ENCODE data around the gene SORCS2. TPM values are rescaled to one million over a fixed set of nuclear protein-coding genes. Genes with fewer than 3 reads are reported as not detected.

Gene SORCS2
- total and polyA plus RNA-seq, 2 of the 8 experiments (the other 6 are each of a cell fraction or from before 2014, with no cell fraction given) = 0.36 to 1.8 TPM

- no peak overlapping the region for H2BK5ac ChIP-seq (ENCODE audit: low read depth, low read length)
- DNase-seq (ENCODE audit: low read depth in 1 of 2, low spot score in 2 of 2) (no peak), FAIRE-seq (no peak)
- no peak overlapping the region for H3K23ac ChIP-seq (ENCODE audit: insufficient read length)
- H3K27ac ChIP-seq (ENCODE audit: low read depth, low read length) = no peak overlapping the region
- no peak overlapping the region for H4K8ac ChIP-seq (ENCODE audit: extremely low read depth, insufficient read depth, low read length)
- 93% methylated on average over 4 of the region's 4 CpGs; no CpG with 5 or more reads in 1 of the 2 experiments for WGBS, 2 experiments (ENCODE audit: extremely low coverage in 1 of 2, insufficient coverage in 1 of 2, insufficient read length in 1 of 2, insufficient replicate concordance in 2 of 2, low coverage in 1 of 2, low lambda C conversion rate in 2 of 2, missing lambda C conversion rate in 1 of 2)
- no peak overlapping the region for H4K5ac ChIP-seq (ENCODE audit: insufficient read length, low read depth, low read length)
- H2BK15ac ChIP-seq (ENCODE audit: low read length) = no peak overlapping the region
- H4K91ac ChIP-seq (replicated peaks; ENCODE audit: insufficient read length, low read length) = no peak overlapping the region
- H3K18ac ChIP-seq (ENCODE audit: extremely low read depth, low read length) = no peak overlapping the region
- H2BK12ac ChIP-seq (ENCODE audit: low read depth, low read length) = no peak overlapping the region
- no peak overlapping the region for H2BK20ac ChIP-seq (ENCODE audit: low read length)
- H2BK120ac ChIP-seq (replicated peaks; ENCODE audit: low read depth, low read length) = no peak overlapping the region
- H3K36me3 ChIP-seq (ENCODE audit: control insufficient read depth in 2 of 4, insufficient read depth in 4 of 4, low read length in 3 of 4) = no peaks in the 10 kb centered on the region
- H3K56ac ChIP-seq (replicated peaks; ENCODE audit: insufficient read length, low read depth, low read length) = no peak overlapping the region
- H3K9ac ChIP-seq (replicated peaks in 1 of 4; ENCODE audit: extremely low read depth in 1 of 4, low read depth in 3 of 4, low read length in 3 of 4) = no peak overlapping the region
- no peak overlapping the region for H2AFZ ChIP-seq (ENCODE audit: low read length)
- H4K20me1 ChIP-seq (replicated peaks in 1 of 2; ENCODE audit: control insufficient read depth in 1 of 2, insufficient read depth in 2 of 2, low read length in 2 of 2) = no peaks in the 10 kb centered on the region
- no peak overlapping the region for H3K4me3 ChIP-seq (ENCODE audit: extremely low read depth in 1 of 4, insufficient read depth in 2 of 4, low read depth in 3 of 4, low read length in 4 of 4)
- no peaks in the 10 kb centered on the region for H3K27me3 ChIP-seq (replicated peaks in 1 of 4; ENCODE audit: control insufficient read depth in 3 of 4, extremely low read depth in 1 of 4, insufficient read depth in 3 of 4, low read length in 3 of 4)
- no peak overlapping the region for H3K4me2 ChIP-seq (ENCODE audit: insufficient read depth in 1 of 2, low read depth in 2 of 2, low read length in 2 of 2)
- H3K14ac ChIP-seq (ENCODE audit: insufficient read length) = no peak overlapping the region
- H2AK5ac ChIP-seq (ENCODE audit: low read depth, low read length) = no peak overlapping the region
- POLR2A ChIA-PET (ENCODE audit: partially characterized antibody) = no interaction called here
- no peaks in the 10 kb centered on the region for H3K23me2 ChIP-seq (ENCODE audit: low read depth, low read length)
- H3K4me1 ChIP-seq (replicated peaks in 1 of 4; ENCODE audit: control insufficient read depth in 3 of 4, insufficient read depth in 4 of 4, low read length in 3 of 4) = peaks cover 0 to 5% (median 0%) of the 10 kb centered on the region in 4 experiments; a peak in 2 of 7 replicates
- CTCF ChIA-PET (ENCODE audit: partially characterized antibody) = interaction anchor here (0.9 to 1.2 kb wide), 4 partner anchors 9 to 392 kb away, joined by 3 to 4 read pairs (median 3); no protein-coding TSS in a partner anchor
- H3K4ac ChIP-seq (replicated peaks; ENCODE audit: insufficient read length, low read depth, low read length) = no peak overlapping the region
- no peaks in the 10 kb centered on the region for H3K79me2 ChIP-seq (ENCODE audit: control insufficient read depth in 1 of 2, insufficient read depth in 2 of 2, low read length in 2 of 2)
- H3K9me3 ChIP-seq (ENCODE audit: insufficient read depth in 2 of 2, low read depth in 1 of 2, low read length in 1 of 2) = peaks cover 2 to 3% of the 10 kb centered on the region in 2 experiments; a peak in 2 of 4 replicates
- no peaks in the 10 kb centered on the region for H3K79me1 ChIP-seq (ENCODE audit: low read depth, low read length)
- TF ChIP-seq TAF1 (IDR thresholded peaks at IDR 0.05; ENCODE audit: low read depth, low read length) = no peak
- no peak for TF ChIP-seq KDM1A (IDR thresholded peaks at IDR 0.05; ENCODE audit: borderline replicate concordance, low read length)
Measured at GRCh38 chr4:7668826-7669225, 476.5 kb downstream of the SORCS2 start.
